ENCODE data around the gene NEO1. TPM values are rescaled to one million over a fixed set of nuclear protein-coding genes. Genes with fewer than 3 reads are reported as not detected.

Gene NEO1
- total and polyA plus RNA-seq, 2 of the 13 experiments (the other 11 are each of a cell fraction or from before 2014, with no cell fraction given): 8.4 to 11.0 TPM

DNA sequence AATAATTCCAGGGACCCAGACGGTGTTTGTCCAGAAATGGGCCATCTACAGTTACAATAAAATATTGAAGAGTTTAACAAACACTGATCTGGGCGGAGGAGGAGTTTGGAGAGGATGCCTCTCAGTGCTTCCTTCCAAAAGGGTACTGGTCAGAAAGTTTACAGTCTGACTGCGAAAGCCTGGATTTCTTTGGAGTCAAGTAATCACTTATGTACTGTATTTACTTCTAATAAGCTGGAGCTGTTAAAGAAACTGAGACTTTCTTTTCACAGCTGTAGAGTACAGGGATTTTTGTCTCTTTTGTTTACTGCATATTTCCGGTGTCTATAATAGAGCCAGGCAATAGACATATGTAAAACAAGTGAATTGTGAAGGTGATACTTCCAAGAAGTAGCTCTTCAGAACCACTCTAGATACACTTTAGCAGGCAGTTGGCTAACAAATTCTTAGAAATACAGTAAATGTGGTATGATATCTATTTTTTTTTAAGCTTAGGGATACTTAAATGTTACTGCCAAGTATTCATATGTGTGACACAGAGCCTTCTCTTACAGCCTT, 22.1 kb upstream of the NEO1 start:
- H4K20me1 ChIP-seq (ENCODE audit: insufficient read depth, low read length): no peaks in the 10 kb centered on the region
- intact Hi-C loops (cut with micrococcal nuclease; ENCODE audit: unreplicated experiment): no loop called here
- H3K9ac ChIP-seq (ENCODE audit: insufficient read depth, low read depth, low read length): no peak overlapping the region
- no peaks in the 10 kb centered on the region for H3K9me3 ChIP-seq (ENCODE audit: low read length)
- no peak overlapping the region for H2AFZ ChIP-seq (ENCODE audit: low read length)
- no peak overlapping the region for H3K4me3 ChIP-seq (replicated peaks in 1 of 3; ENCODE audit: insufficient read depth in 1 of 3, low read depth in 2 of 3, low read length in 3 of 3)
- no peaks in the 10 kb centered on the region for H3K36me3 ChIP-seq (replicated peaks in 1 of 2; ENCODE audit: control insufficient read depth in 1 of 2, insufficient read depth in 2 of 2, low read length in 2 of 2)
- H3K4me2 ChIP-seq (ENCODE audit: low read depth, low read length): no peak overlapping the region
- BruUV-seq (replicated peaks): no TSS peak
- DNase-seq (ENCODE audit: low spot score) (no peak), ATAC-seq (no peak), FAIRE-seq (no peak)
- ChIA-PET CTCF (ENCODE audit: low intra/inter-chr PET ratio, low total read pairs) (no interaction called here), POLR2A (no interaction called here)
- TF ChIP-seq ZFP41 (CRISPR knock-in tag; IDR thresholded peaks at IDR 0.05; ENCODE audit: borderline replicate concordance) (no peak), HDAC6 (IDR thresholded peaks at IDR 0.05; ENCODE audit: low read depth, low read length) (no peak), RFXANK (CRISPR knock-in tag; IDR thresholded peaks at IDR 0.05) (no peak), RBFOX2 (IDR thresholded peaks at IDR 0.05; ENCODE audit: low read depth, low read length) (no peak), SMARCE1 (IDR thresholded peaks at IDR 0.05; ENCODE audit: borderline replicate concordance) (no peak), ZNF547 (CRISPR knock-in tag; IDR thresholded peaks at IDR 0.05) (no peak)
- peaks cover 0 to 15% of the 10 kb centered on the region in 2 experiments; a peak in 4 of 5 replicates for H3K27me3 ChIP-seq (ENCODE audit: control insufficient read depth in 1 of 2, insufficient read depth in 2 of 2, low read length in 2 of 2)
- WGBS (ENCODE audit: low lambda C conversion rate): 41% methylated on average over 4 of the region's 4 CpGs
- H3K79me2 ChIP-seq (ENCODE audit: insufficient read depth, low read length): no peaks in the 10 kb centered on the region
- no peaks in the 10 kb centered on the region for H3K4me1 ChIP-seq (ENCODE audit: insufficient read depth, low read length)
- H3K27ac ChIP-seq (ENCODE audit: extremely low read length, insufficient read depth, low read length): no peak overlapping the region
- in situ Hi-C loops (cut with HindIII; ENCODE audit: extremely low pct_ligation_motif_present, low pct_unique_long_range_greater_than_20kb): no loop called here

DNA sequence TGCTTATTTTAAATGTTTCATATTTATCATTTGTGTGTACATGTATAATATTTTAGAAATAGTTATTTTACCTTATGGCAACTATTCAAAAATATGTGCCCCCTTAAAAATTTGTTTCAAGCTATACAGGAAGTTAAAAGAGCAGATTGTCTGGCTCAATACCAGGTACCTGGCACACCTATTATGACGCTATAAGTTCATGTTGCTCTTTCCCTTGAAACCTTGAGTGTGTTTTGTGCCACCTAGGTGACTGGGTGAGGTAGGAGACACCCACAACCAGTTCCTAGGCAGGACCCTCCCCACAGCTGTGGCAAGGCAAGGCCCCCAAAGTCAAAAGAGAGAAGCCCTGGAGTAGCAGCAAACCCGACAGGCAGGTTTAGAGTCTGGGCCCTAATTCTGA, 20.6 kb upstream of the NEO1 start:
- FAIRE-seq (no peak), DNase-seq (ENCODE audit: low spot score) (no peak), ATAC-seq (no peak)
- Histone ChIP-seq H3K36me3 (replicated peaks in 1 of 2; ENCODE audit: control insufficient read depth in 1 of 2, insufficient read depth in 2 of 2, low read length in 2 of 2) (no peaks in the 10 kb centered on the region), H3K27me3 (ENCODE audit: control insufficient read depth in 1 of 2, insufficient read depth in 2 of 2, low read length in 2 of 2) (peaks cover 0 to 19% of the 10 kb centered on the region in 2 experiments; a peak in 4 of 5 replicates), H4K20me1 (ENCODE audit: insufficient read depth, low read length) (no peaks in the 10 kb centered on the region), H3K4me1 (ENCODE audit: insufficient read depth, low read length) (no peaks in the 10 kb centered on the region), H3K9me3 (ENCODE audit: low read length) (no peaks in the 10 kb centered on the region), H3K79me2 (ENCODE audit: insufficient read depth, low read length) (no peaks in the 10 kb centered on the region), H3K4me3 (replicated peaks in 1 of 3; ENCODE audit: insufficient read depth in 1 of 3, low read depth in 2 of 3, low read length in 3 of 3) (no peak overlapping the region), H3K9ac (ENCODE audit: insufficient read depth, low read depth, low read length) (no peak overlapping the region), H3K4me2 (ENCODE audit: low read depth, low read length) (no peak overlapping the region), H2AFZ (ENCODE audit: low read length) (no peak overlapping the region), H3K27ac (ENCODE audit: extremely low read length, insufficient read depth, low read length) (no peak overlapping the region)
- ChIA-PET POLR2A (no interaction called here), CTCF (ENCODE audit: low intra/inter-chr PET ratio, low total read pairs) (no interaction called here)
- BruUV-seq (replicated peaks): no TSS peak
- intact Hi-C loops (cut with micrococcal nuclease; ENCODE audit: unreplicated experiment): no loop called here
- in situ Hi-C loops (cut with HindIII; ENCODE audit: extremely low pct_ligation_motif_present, low pct_unique_long_range_greater_than_20kb): no loop called here
- TF ChIP-seq ZNF670 (CRISPR knock-in tag; IDR thresholded peaks at IDR 0.05; ENCODE audit: borderline replicate concordance): no peak
- TF ChIP-seq THAP9 (CRISPR knock-in tag; IDR thresholded peaks at IDR 0.05; ENCODE audit: borderline replicate concordance): no peak
- TF ChIP-seq, protein P1, sequence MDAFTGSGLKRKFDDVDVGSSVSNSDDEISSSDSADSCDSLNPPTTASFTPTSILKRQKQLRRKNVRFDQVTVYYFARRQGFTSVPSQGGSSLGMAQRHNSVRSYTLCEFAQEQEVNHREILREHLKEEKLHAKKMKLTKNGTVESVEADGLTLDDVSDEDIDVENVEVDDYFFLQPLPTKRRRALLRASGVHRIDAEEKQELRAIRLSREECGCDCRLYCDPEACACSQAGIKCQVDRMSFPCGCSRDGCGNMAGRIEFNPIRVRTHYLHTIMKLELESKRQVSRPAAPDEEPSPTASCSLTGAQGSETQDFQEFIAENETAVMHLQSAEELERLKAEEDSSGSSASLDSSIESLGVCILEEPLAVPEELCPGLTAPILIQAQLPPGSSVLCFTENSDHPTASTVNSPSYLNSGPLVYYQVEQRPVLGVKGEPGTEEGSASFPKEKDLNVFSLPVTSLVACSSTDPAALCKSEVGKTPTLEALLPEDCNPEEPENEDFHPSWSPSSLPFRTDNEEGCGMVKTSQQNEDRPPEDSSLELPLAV (CRISPR knock-in tag; conservative IDR thresholded peaks at IDR 0.05; ENCODE audit: low read depth): no peak
- TF ChIP-seq ZNF468 (CRISPR knock-in tag; IDR thresholded peaks at IDR 0.05): no peak
- 43% methylated on average over 2 of the region's 2 CpGs for WGBS (ENCODE audit: low lambda C conversion rate)
